T-cell (primary cell): ENCODE results near the gene RAB11FIP5. TPM values are rescaled to one million over a fixed set of nuclear protein-coding genes. Genes with fewer than 3 reads are reported as not detected.
A peak's percentile ranks its signal among the peaks of the same experiment; 100 is the strongest.

Experiments
- ATAC-seq, 4 experiments: fragments of 200-7000 bp in 3 of 4; fragments of 150-1000 bp in 1 of 4; cut with Tn5 transposase; replicated peaks in 1 of 4; 1 replicate in 3 of 4; 2 replicates in 1 of 4; pipeline ENCODE4 v1.10.0; 2021; ENCODE audit warnings: moderate library complexity in 3 of 4, mild to moderate bottlenecking in 2 of 4, moderate number of reproducible peaks in 1 of 4
- CTCF ChIA-PET, 2 donors: fragments of 300-600 bp; sonication (Branson Sonifier 250); formaldehyde crosslinking; loops; one replicate each; lab custom pipeline; 2022; ENCODE audit warnings: antibody characterized with exemption in 2 of 2; lab: Charles Lee
- POLR2A ChIA-PET, 2 donors: fragments of 300-600 bp; sonication (Branson Sonifier 250); formaldehyde crosslinking; loops; one replicate each; lab custom pipeline; 2022; ENCODE audit warnings: antibody characterized with exemption in 2 of 2; lab: Charles Lee
- DNase-seq, 35 experiments: peaks; one replicate each; pipeline versions ENCODE4 v3.0.0 to v3.0.0-alpha.2; 2013 to 2023
- H3K27ac ChIP-seq: one replicate; pipeline ENCODE4 v1.5.1; 2013; ENCODE audit warnings: low read length
- H3K27me3 ChIP-seq, 2 experiments: replicated peaks in 1 of 2; 1 replicate in 1 of 2; 2 replicates in 1 of 2; pipeline versions ENCODE4 v1.6.1 to v1.7.0; 2013; ENCODE audit warnings: low read length in 1 of 2, mixed read lengths in 1 of 2; ENCODE audit not compliant: control insufficient read depth in 2 of 2, insufficient read depth in 2 of 2; ENCODE audit errors: extremely low read depth in 1 of 2
- H3K36me3 ChIP-seq, 2 donors: 1 replicate in 1 of 2; 2 replicates in 1 of 2; pipeline versions ENCODE4 v1.6.1 to v1.7.0; 2013; ENCODE audit warnings: low read length in 1 of 2; ENCODE audit not compliant: control insufficient read depth in 2 of 2, insufficient read depth in 1 of 2; ENCODE audit errors: extremely low read depth in 1 of 2
- H3K4me1 ChIP-seq, 2 experiments: 1 replicate in 1 of 2; 2 replicates in 1 of 2; pipeline versions ENCODE4 v1.6.1 to v1.7.0; 2013; ENCODE audit warnings: low read length in 2 of 2, mixed read lengths in 1 of 2; ENCODE audit not compliant: insufficient read depth in 2 of 2, control insufficient read depth in 1 of 2; ENCODE audit errors: extremely low read depth in 1 of 2
- H3K4me3 ChIP-seq, 2 donors: 1 replicate in 1 of 2; 2 replicates in 1 of 2; pipeline versions ENCODE4 v1.5.1 to v1.7.0; 2013; ENCODE audit warnings: mild to moderate bottlenecking in 2 of 2, low read length in 1 of 2, moderate library complexity in 1 of 2; ENCODE audit not compliant: control insufficient read depth in 1 of 2; ENCODE audit errors: extremely low read depth in 1 of 2
- H3K9me3 ChIP-seq: 2 replicates; pipeline ENCODE4 v1.7.0; 2013
- H3K27ac Mint-ChIP-seq, 2 donors: one replicate each; pipeline ENCODE4 v1.8.0; 2020 to 2021; ENCODE audit warnings: mild to moderate bottlenecking in 2 of 2, mixed read lengths in 2 of 2
- H3K27me3 Mint-ChIP-seq, 2 donors: one replicate each; pipeline ENCODE4 v1.8.0; 2021 to 2022; ENCODE audit warnings: mixed read lengths in 2 of 2
- H3K36me3 Mint-ChIP-seq: one replicate; pipeline ENCODE4 v1.8.0; 2021; ENCODE audit warnings: mixed read lengths
- H3K4me1 Mint-ChIP-seq, 3 donors: one replicate each; pipeline ENCODE4 v1.8.0; 2020 to 2022; ENCODE audit warnings: mixed read lengths in 3 of 3, mild to moderate bottlenecking in 1 of 3
- H3K4me3 Mint-ChIP-seq, 3 donors: one replicate each; pipeline ENCODE4 v1.8.0; 2020 to 2022; ENCODE audit warnings: mild to moderate bottlenecking in 3 of 3, mixed read lengths in 3 of 3, moderate library complexity in 3 of 3
- H3K9me3 Mint-ChIP-seq, 3 donors: one replicate each; pipeline ENCODE4 v1.8.0; 2020 to 2022; ENCODE audit warnings: mixed read lengths in 3 of 3
- WGBS: methylation state at CpG from one replicate; pipeline ENCODE4 v1.1.5; 2013; ENCODE audit warnings: missing lambda C conversion rate; ENCODE audit not compliant: insufficient coverage; 5-methylcytosine and 5-hydroxymethylcytosine counted together
- total RNA-seq, 35 experiments: library from RNA in 6 of 35; stranded (reverse) in 6 of 35; fragments of 120-200 nt in 1 of 35; gene quantifications; one replicate each; pipeline versions ENCODE4 v1.2.1 to v1.2.4 and lab custom pipeline; 2013 to 2026

Gene RAB11FIP5
- total RNA-seq (10 to 100 TPM in 4 of 5 donors, 1 to 10 TPM in 1; 7.9 to 15.2 (median 11.0) TPM), total RNA-seq (lab: John Stamatoyannopoulos, UW) (6.1 to 28.8 (median 19.2) reads per million in 29 experiments)
- total RNA-seq (2013) = 10.4 TPM

- peak within 1 kb of the TSS; percentile 80 to 86 (median 80) for H3K4me3 Mint-ChIP-seq
- WGBS = under 1% methylated on average over 80 of the region's 93 CpGs
- DNase-seq = peak; percentile 41 to 88 (median 69)
- ATAC-seq = peak; percentile 89 to 93 (median 90)
- Histone ChIP-seq H3K4me1 (peaks cover 0 to 26% of the 10 kb centered on the region in 2 experiments), H3K9me3 (no peaks in the 10 kb centered on the region), H3K4me3 (peak within 1 kb of the TSS; percentile 60 to 83), H3K27ac (peak within 1 kb of the TSS; percentile 41), H3K36me3 (no peaks in the 10 kb centered on the region), H3K27me3 (peaks cover 10 to 15% of the 10 kb centered on the region in 2 experiments)
- H3K9me3 Mint-ChIP-seq = no peaks in the 10 kb centered on the region
- no peaks in the 10 kb centered on the region for H3K36me3 Mint-ChIP-seq
- peaks cover 21 to 37% (median 24%) of the 10 kb centered on the region in 3 donors for H3K4me1 Mint-ChIP-seq
- H3K27ac Mint-ChIP-seq = peak within 1 kb of the TSS; percentile 68 to 69
- ChIA-PET CTCF (interaction anchor here (0.6 to 1.9 kb wide), 4 partner anchors 28 to 100 kb away, joined by 3 to 10 read pairs (median 4); partner anchors contain the start of gene SMYD5 (in 1 of the 2)), POLR2A (interaction anchor here in 1 of 2 donors (0.7 to 0.8 kb wide), 2 partner anchors 99 to 1886 kb away, joined by 4 to 9 read pairs; no protein-coding TSS in a partner anchor)
- H3K27me3 Mint-ChIP-seq = no peaks in the 10 kb centered on the region
Observed at GRCh38 chr2:73112913-73113854, at the start of gene RAB11FIP5. Gene RAB11FIP5, minus strand, starts transcription at chr2:73112948. Its CDS starts 171 bp downstream, at chr2:73112777.

- peaks cover 0 to 7% of the 10 kb centered on the region in 2 experiments for H3K4me1 ChIP-seq
- ChIA-PET POLR2A (no interaction called here), CTCF (interaction anchor here in 1 of 2 donors (0.6 to 1.2 kb wide), 3 partner anchors 70 to 165 kb away, joined by 3 to 6 read pairs (median 3); no protein-coding TSS in a partner anchor)
- no peaks in the 10 kb centered on the region for H3K9me3 ChIP-seq
- H3K36me3 ChIP-seq = no peaks in the 10 kb centered on the region
- H3K27me3 ChIP-seq = peaks cover 0 to 23% of the 10 kb centered on the region in 2 experiments
- no peak overlapping the region for H3K27ac ChIP-seq
- H3K36me3 Mint-ChIP-seq = no peaks in the 10 kb centered on the region
- H3K9me3 Mint-ChIP-seq = no peaks in the 10 kb centered on the region
- peak overlapping the region in 1 of 2 donors; percentile 53 for H3K27ac Mint-ChIP-seq
- WGBS = 14% methylated on average over 19 of the region's 24 CpGs
- peaks cover 31 to 49% of the 10 kb centered on the region in 2 donors for H3K27me3 Mint-ChIP-seq
- no peak overlapping the region for H3K4me3 ChIP-seq
- peaks cover 0 to 2% (median 0%) of the 10 kb centered on the region in 3 donors for H3K4me1 Mint-ChIP-seq
- no peak overlapping the region for H3K4me3 Mint-ChIP-seq
- peak in 3 of 4 experiments; percentile 34 to 47 (median 38) for ATAC-seq
- peak in 18 of 35 experiments; percentile 8 to 52 (median 20) for DNase-seq
Observed at GRCh38 chr2:73156539-73157124, 43.9 kb upstream of the RAB11FIP5 start.

GRCh38 chr2:73142937-73143336, 30.2 kb upstream of the RAB11FIP5 start:
- Mint-ChIP-seq H3K4me1 (peaks cover 0 to 2% (median 0%) of the 10 kb centered on the region in 3 donors), H3K27ac (no peak overlapping the region), H3K27me3 (peaks cover 12% of the 10 kb centered on the region in 2 donors), H3K4me3 (no peak overlapping the region), H3K9me3 (no peaks in the 10 kb centered on the region), H3K36me3 (no peaks in the 10 kb centered on the region)
- no peaks in the 10 kb centered on the region for H3K27me3 ChIP-seq
- ATAC-seq = no peak
- H3K4me3 ChIP-seq = no peak overlapping the region
- H3K27ac ChIP-seq = no peak overlapping the region
- H3K4me1 ChIP-seq = no peaks in the 10 kb centered on the region
- 40% methylated on average over 1 of the region's 2 CpGs for WGBS
- ChIA-PET CTCF (no interaction called here), POLR2A (no interaction called here)
- H3K9me3 ChIP-seq = no peaks in the 10 kb centered on the region
- no peak for DNase-seq
- no peaks in the 10 kb centered on the region for H3K36me3 ChIP-seq

GRCh38 chr2:73141896-73142295, 29.1 kb upstream of the RAB11FIP5 start:
- Histone ChIP-seq H3K4me1 (no peaks in the 10 kb centered on the region), H3K36me3 (no peaks in the 10 kb centered on the region), H3K9me3 (no peaks in the 10 kb centered on the region), H3K4me3 (no peak overlapping the region), H3K27me3 (no peaks in the 10 kb centered on the region), H3K27ac (no peak overlapping the region)
- H3K9me3 Mint-ChIP-seq = no peaks in the 10 kb centered on the region
- no peak overlapping the region for H3K27ac Mint-ChIP-seq
- no peak for ATAC-seq
- POLR2A ChIA-PET = no interaction called here
- H3K4me1 Mint-ChIP-seq = peaks cover 0 to 2% (median 0%) of the 10 kb centered on the region in 3 donors
- no peak for DNase-seq
- H3K4me3 Mint-ChIP-seq = no peak overlapping the region
- no CpG with 5 or more reads among the region's 2 CpGs for WGBS
- no peaks in the 10 kb centered on the region for H3K36me3 Mint-ChIP-seq
- CTCF ChIA-PET = interaction anchor here in 1 of 2 donors (1.1 kb wide), 1 partner anchor 13 kb away, joined by 3 read pairs; no protein-coding TSS in a partner anchor
- peaks cover 9 to 10% of the 10 kb centered on the region in 2 donors for H3K27me3 Mint-ChIP-seq

- 57% methylated on average over 1 of the region's 2 CpGs for WGBS
- Histone ChIP-seq H3K4me3 (no peak overlapping the region), H3K9me3 (no peaks in the 10 kb centered on the region), H3K36me3 (no peaks in the 10 kb centered on the region), H3K27ac (no peak overlapping the region), H3K4me1 (no peaks in the 10 kb centered on the region), H3K27me3 (peaks cover 0 to 6% of the 10 kb centered on the region in 2 experiments)
- CTCF ChIA-PET = interaction anchor here in 1 of 2 donors (0.6 kb wide), 1 partner anchor 12 kb away, joined by 3 read pairs; no protein-coding TSS in a partner anchor
- no peaks in the 10 kb centered on the region for H3K36me3 Mint-ChIP-seq
- peaks cover 0 to 4% of the 10 kb centered on the region in 2 donors for H3K27me3 Mint-ChIP-seq
- no peak overlapping the region for H3K4me3 Mint-ChIP-seq
- no peak for ATAC-seq
- H3K4me1 Mint-ChIP-seq = no peaks in the 10 kb centered on the region
- POLR2A ChIA-PET = no interaction called here
- no peak for DNase-seq
- H3K27ac Mint-ChIP-seq = no peak overlapping the region
- no peaks in the 10 kb centered on the region for H3K9me3 Mint-ChIP-seq
Observed at GRCh38 chr2:73135236-73135635, 22.5 kb upstream of the RAB11FIP5 start.

GRCh38 chr2:73134471-73134870, 21.7 kb upstream of the RAB11FIP5 start:
- H3K4me1 Mint-ChIP-seq = no peaks in the 10 kb centered on the region
- Histone ChIP-seq H3K4me3 (no peak overlapping the region), H3K27ac (no peak overlapping the region), H3K4me1 (no peaks in the 10 kb centered on the region), H3K27me3 (peaks cover 0 to 6% of the 10 kb centered on the region in 2 experiments), H3K9me3 (no peaks in the 10 kb centered on the region), H3K36me3 (no peaks in the 10 kb centered on the region)
- WGBS = 89% methylated on average over 2 of the region's 4 CpGs
- H3K9me3 Mint-ChIP-seq = no peaks in the 10 kb centered on the region
- no peak for ATAC-seq
- no peak overlapping the region for H3K4me3 Mint-ChIP-seq
- ChIA-PET POLR2A (no interaction called here), CTCF (interaction anchor here in 1 of 2 donors (0.6 kb wide), 1 partner anchor 11 kb away, joined by 3 read pairs; no protein-coding TSS in a partner anchor)
- peaks cover 0 to 7% of the 10 kb centered on the region in 2 donors for H3K27me3 Mint-ChIP-seq
- H3K36me3 Mint-ChIP-seq = no peaks in the 10 kb centered on the region
- no peak overlapping the region for H3K27ac Mint-ChIP-seq
- no peak for DNase-seq
